Measurements from ENCODE around the gene FAM20B.

- no peak for TF ChIP-seq CTCF (IDR thresholded peaks at IDR 0.05; ENCODE audit: low read depth, low read length, poor library complexity, severe bottlenecking)
- no peak for TF ChIP-seq EZH2phosphoT487 (IDR thresholded peaks at IDR 0.05; ENCODE audit: borderline replicate concordance, low read length)
These were observed 18.2 kb downstream of the FAM20B start for GRCh38 chr1:179043907-179044306.

All from DOHH2 (cell line).